ENCODE measurements around the gene CDC27.
"Not testable (repeated sequence)": the region's sequence is repeated elsewhere in the genome, so short reads cannot be mapped to it uniquely, and the experiment has no call there.

CDC27 gene

DNA sequence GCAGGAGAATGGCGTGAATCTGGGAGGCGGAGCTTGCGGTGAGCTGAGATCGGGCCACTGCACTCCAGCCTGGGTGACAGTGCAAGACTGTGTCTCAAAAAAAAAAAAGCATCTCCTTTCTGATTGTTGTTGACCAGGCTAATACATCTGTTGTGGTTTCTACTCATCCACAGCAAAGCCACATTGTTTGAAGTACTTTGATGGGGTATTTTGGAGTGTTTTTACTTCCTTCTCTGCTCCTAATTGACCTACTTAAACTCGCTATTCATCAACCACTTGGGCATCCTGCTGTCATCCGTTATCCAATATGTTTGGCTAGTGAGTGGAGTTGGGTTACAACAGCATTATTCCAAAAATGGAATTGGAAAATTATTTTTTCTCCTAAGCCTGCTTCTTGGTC is 3.5 kb upstream of the CDC27 start:
- peak; percentile 55 for DNase-seq

DNA sequence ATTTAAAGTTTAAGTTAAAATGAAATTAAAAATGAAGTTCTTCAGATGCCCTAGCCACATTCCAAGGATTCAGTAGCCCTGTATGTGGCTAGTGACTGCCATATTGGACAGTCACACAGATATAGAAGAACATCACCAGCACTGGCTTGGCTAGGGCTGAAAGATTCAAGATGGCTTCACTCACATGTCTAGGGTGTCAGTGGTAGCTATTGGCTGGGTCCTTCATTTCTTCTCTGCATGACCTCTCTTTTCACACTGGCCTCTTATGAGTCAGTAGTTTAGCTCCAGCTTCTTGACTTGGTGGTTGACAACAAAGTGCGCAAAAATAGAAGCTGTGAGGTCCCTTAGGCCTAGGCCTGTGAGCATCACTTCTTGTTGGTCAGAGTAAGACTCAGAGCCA is 1.7 kb upstream of the CDC27 start:
- DNase-seq, result no peak

- no peak for DNase-seq
Observed at GRCh38 chr17:47190243-47190642, 1.1 kb upstream of the CDC27 start.

DNA sequence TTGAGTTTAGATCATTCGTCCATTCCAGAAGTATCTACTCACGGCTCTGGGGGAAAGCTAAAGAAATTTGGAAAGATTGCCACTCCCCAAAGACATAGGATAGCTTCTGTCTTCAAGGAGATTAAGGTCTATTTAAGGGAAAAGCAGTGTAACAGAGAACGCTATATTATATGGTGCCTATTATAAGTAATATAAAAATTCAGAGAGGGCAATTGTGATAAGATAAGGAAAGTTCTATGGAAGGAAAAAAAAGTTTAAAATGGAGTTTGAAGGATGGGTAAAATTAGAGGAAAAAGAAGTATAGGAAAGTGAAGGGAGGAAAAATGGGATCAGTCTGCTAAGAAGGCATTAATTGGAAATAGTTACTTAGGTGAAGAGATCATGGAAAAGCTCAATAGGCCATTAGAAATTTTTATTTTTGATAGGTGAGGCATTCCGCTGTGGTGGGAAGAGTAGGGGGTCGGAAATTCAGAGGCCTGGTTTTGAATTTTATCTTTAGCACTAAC is 690 bp upstream of the CDC27 start:
- no peak for DNase-seq

- peak; percentile 26 for DNase-seq
Observed at GRCh38 chr17:47188271-47188875, 722 bp downstream of the CDC27 start.

DNA sequence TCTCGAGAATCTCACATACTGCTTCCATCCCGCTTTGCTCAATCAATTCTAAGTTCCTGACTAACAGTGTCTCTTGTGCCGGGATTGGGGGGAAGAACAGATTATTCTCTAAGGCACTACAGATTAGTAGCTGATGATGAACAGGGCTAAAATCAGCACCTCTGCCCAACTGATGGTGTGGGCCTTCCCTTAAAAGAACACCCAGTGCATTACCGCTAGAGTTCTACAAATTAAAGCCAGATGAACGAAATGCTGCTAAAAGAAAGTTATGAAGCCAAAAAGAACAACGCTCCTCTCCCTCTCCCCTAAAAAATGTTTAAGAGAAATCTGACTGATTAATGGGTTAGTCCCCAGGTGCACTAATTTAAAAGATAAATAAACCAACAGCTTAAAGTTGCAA is 4.4 kb downstream of the CDC27 start:
- no peak for DNase-seq

DNA sequence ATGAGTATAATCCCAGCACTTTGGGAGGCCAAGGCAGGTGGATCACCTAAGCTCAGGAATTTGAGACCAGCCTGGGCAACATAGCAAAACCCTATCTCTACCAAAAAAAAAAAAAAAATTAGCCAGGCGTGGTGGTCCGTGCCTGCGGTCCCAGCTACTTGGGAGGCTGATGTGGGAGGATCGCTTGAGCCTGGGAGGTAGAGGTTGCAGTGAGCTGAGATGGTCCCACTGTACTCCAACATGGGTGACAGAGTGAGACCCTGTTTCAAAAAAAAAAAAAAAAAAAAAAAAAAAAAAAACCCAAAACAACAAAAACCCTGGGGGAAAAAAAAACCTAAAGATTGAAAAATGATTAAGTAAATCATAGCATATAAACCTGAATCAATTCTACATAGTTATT is 8.1 kb downstream of the CDC27 start:
- DNase-seq, result not testable (repeated sequence)

GRCh38 chr17:47180337-47180736 is 8.8 kb downstream of the CDC27 start:
- no peak for DNase-seq

- DNase-seq, result no peak
Observed at GRCh38 chr17:47179141-47179540, 10.0 kb downstream of the CDC27 start.

GRCh38 chr17:47177261-47177660 is 11.8 kb downstream of the CDC27 start:
- DNase-seq, result no peak

- no peak for DNase-seq
Observed at GRCh38 chr17:47176389-47176826, 12.7 kb downstream of the CDC27 start.

GRCh38 chr17:47174823-47175222 is 14.3 kb downstream of the CDC27 start:
- DNase-seq, result not testable (repeated sequence)

- DNase-seq, result no peak
Observed at GRCh38 chr17:47172696-47173565, 16.2 kb downstream of the CDC27 start.

DNA sequence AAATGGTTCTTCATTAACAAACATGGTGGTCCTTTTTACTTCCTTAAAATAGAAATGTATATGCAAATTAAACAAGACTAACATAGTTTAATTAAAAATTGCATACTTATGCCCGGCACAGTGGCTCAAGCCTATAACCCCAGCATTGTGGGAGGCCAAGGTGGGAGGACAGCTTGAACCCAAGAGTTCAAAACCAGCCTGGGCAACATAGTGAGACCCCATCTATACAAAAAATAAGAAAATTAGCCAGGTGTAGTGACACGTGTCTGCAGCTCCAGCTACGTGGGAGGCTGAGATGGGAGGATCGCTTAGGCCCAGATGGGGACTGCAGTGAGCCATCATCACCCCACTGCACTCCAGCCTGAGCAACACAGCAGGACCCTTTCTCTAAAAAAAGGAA is 18.4 kb downstream of the CDC27 start:
- no peak for DNase-seq

GRCh38 chr17:47168896-47169295 is 20.2 kb downstream of the CDC27 start:
- not testable (repeated sequence) for DNase-seq

GRCh38 chr17:47166854-47167253 is 22.2 kb downstream of the CDC27 start:
- DNase-seq, result not testable (repeated sequence)

DNA sequence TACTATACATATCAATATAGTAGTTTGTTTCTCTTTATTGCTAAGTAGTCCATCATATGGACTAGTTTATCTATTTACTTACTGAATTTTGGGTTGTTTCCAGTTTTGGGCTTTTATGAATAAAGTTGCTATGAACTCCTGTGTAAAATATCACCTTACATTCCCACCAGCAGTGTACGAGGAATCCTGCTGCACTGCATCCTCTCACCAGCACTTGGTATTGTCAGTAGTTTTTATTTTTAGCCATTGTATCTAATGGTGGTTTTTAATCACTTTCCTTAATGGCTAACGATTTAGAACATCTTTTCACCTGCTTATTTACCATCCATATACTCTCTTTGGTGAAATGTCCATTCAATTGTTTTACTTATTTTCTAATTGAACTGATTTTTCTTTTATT is 24.0 kb downstream of the CDC27 start:
- no peak for DNase-seq

- DNase-seq, result no peak
Observed at GRCh38 chr17:47164263-47164662, 24.8 kb downstream of the CDC27 start.

- DNase-seq, result no peak
Observed at GRCh38 chr17:47162013-47162622, 27.0 kb downstream of the CDC27 start.

- DNase-seq, result no peak
Observed at GRCh38 chr17:47159315-47159714, 29.8 kb downstream of the CDC27 start.

- no peak for DNase-seq
Observed at GRCh38 chr17:47145351-47145750, 43.7 kb downstream of the CDC27 start.

DNA sequence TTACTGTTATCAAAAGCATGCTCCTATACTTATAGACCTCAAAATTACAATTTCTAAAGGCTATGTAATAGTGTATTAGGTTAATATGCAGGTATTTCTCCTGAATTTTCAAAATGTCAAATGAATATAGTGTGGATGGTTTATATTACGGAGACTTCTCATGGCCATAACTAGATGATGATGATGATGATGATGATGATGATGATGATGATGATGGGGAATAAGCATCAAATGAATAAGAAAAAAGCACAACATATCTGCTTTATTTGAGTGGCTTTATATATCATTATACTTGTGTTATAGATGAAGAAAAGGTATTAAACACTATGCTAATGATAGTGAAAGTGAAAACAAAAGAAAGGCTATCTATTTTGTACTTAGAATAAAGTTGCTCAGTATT is 53.9 kb downstream of the CDC27 start:
- no peak for DNase-seq

DNA sequence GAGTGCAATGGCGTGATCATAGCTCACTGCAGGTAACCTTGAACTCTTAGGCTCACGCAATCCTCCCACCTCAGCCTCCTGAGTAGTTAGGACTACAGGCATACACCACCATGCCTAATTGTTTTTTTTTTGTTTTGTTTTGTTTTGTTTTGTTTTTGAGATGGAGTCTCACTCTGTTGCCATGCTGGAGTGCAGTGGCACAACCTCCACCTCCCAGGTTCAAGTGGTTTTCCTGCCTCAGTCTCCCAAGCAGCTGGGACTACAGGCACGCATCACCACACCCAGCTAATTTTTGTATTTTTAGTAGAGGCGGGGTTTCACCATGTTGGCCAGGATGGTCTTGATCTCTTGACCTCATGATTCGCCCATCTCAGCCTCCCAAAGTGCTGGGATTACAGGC is 54.7 kb downstream of the CDC27 start:
- not testable (repeated sequence) for DNase-seq

- DNase-seq, result no peak
Observed at GRCh38 chr17:47131761-47132160, 57.3 kb downstream of the CDC27 start.

Measured in NCI-H1092 treated with DMSO at 0.1 percent for 48 hours (cell line).